Thyroid gland (tissue), 4 donors: ENCODE measurements around the gene FOXK1. TPM values are rescaled to one million over a fixed set of nuclear protein-coding genes. Genes with fewer than 3 reads are reported as not detected.

Source experiments
- DNase-seq, 2 donors: peaks; one replicate each; pipeline ENCODE4 v3.0.0-alpha.2; 2019
- H3K27ac ChIP-seq, 3 donors: fragments of 200-600 bp; sonication (generic); 1 replicate in 2 of 3; 2 replicates in 1 of 3; pipeline ENCODE4 v1.5.1; 2016 to 2019; ENCODE audit warnings: mild to moderate bottlenecking in 1 of 3, moderate library complexity in 1 of 3
- H3K27me3 ChIP-seq: fragments of 200-600 bp; sonication (generic); one replicate; pipeline ENCODE4 v1.5.1; 2019
- H3K36me3 ChIP-seq, 2 donors: fragments of 200-600 bp; sonication (generic); one replicate each; pipeline ENCODE4 v1.5.1; 2016 to 2019
- H3K4me1 ChIP-seq, 2 donors: fragments of 200-600 bp; sonication (generic); one replicate each; pipeline ENCODE4 v1.5.1; 2017 to 2019
- H3K4me3 ChIP-seq, 3 donors: fragments of 200-600 bp; sonication (generic); replicated peaks in 1 of 3; 1 replicate in 2 of 3; 2 replicates in 1 of 3; pipeline ENCODE4 v1.5.1; 2016; ENCODE audit warnings: mild to moderate bottlenecking in 1 of 3
- H3K9me3 ChIP-seq: fragments of 200-600 bp; sonication (generic); one replicate; pipeline ENCODE4 v1.5.1; 2017
- POLR2A ChIP-seq, 2 donors: fragments of 450-650 bp; IDR thresholded peaks; one replicate each; pipeline ENCODE4 v1.6.1; 2017; ENCODE audit warnings: antibody characterized with exemption in 2 of 2, mild to moderate bottlenecking in 2 of 2, moderate library complexity in 1 of 2
- WGBS, 2 donors: methylation state at CpG; one replicate each; pipeline ENCODE4 v1.1.5; 2017; 5-methylcytosine and 5-hydroxymethylcytosine counted together
- intact Hi-C: fragments of 100-400 bp; cut with DNase I; formaldehyde crosslinking; loops from one replicate; pipeline ENCODE4 v1.15.1; 2023
- total RNA-seq, 4 donors: library from RNA; depleted of rRNA; stranded (reverse); fragments of >200 nt; gene quantifications; one replicate each; pipeline ENCODE4 v1.2.3, GENCODE V29; 2016
- TF ChIP-seq, protein P1 (sequence below), 6 experiments: fragments of 200-600 bp in 3 of 6; fragments of 450-650 bp in 3 of 6; sonication (generic) in 3 of 6; IDR thresholded peaks; one replicate each; pipeline ENCODE4 v1.5.1; 2016 to 2019; ENCODE audit warnings: antibody characterized with exemption in 6 of 6, mild to moderate bottlenecking in 2 of 6, inconsistent platforms in 1 of 6, moderate library complexity in 1 of 6

FOXK1 gene
- total RNA-seq, 4 donors from 2014 or later, result 15.0 to 33.0 (median 20.7) TPM

- no peak for TF ChIP-seq POLR2A (IDR thresholded peaks at IDR 0.05)
- TF ChIP-seq, protein P1, sequence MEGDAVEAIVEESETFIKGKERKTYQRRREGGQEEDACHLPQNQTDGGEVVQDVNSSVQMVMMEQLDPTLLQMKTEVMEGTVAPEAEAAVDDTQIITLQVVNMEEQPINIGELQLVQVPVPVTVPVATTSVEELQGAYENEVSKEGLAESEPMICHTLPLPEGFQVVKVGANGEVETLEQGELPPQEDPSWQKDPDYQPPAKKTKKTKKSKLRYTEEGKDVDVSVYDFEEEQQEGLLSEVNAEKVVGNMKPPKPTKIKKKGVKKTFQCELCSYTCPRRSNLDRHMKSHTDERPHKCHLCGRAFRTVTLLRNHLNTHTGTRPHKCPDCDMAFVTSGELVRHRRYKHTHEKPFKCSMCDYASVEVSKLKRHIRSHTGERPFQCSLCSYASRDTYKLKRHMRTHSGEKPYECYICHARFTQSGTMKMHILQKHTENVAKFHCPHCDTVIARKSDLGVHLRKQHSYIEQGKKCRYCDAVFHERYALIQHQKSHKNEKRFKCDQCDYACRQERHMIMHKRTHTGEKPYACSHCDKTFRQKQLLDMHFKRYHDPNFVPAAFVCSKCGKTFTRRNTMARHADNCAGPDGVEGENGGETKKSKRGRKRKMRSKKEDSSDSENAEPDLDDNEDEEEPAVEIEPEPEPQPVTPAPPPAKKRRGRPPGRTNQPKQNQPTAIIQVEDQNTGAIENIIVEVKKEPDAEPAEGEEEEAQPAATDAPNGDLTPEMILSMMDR (IDR thresholded peaks at IDR 0.05), result no peak
- no peaks in the 10 kb centered on the region for H3K9me3 ChIP-seq
- no peak overlapping the region for H3K27ac ChIP-seq
- 91% methylated on average over 12 of the region's 27 CpGs; no CpG with 5 or more reads in 1 of the 2 donors for WGBS, 2 donors
- peaks cover 3 to 15% of the 10 kb centered on the region in 2 donors for H3K4me1 ChIP-seq
- no peak overlapping the region for H3K4me3 ChIP-seq
- intact Hi-C loops, result no loop called here
- no peak for DNase-seq
- H3K36me3 ChIP-seq, result peaks cover 46 to 50% of the 10 kb centered on the region in 2 donors
- H3K27me3 ChIP-seq, result no peaks in the 10 kb centered on the region
Measured at GRCh38 chr7:4781366-4782069, 99.4 kb downstream of the FOXK1 start.

GRCh38 chr7:4782333-4783291, 100.5 kb downstream of the FOXK1 start:
- intact Hi-C loops, result no loop called here
- no peaks in the 10 kb centered on the region for H3K9me3 ChIP-seq
- no peak overlapping the region for H3K27ac ChIP-seq
- H3K4me1 ChIP-seq, result peaks cover 0 to 6% of the 10 kb centered on the region in 2 donors
- WGBS, 2 donors, result 94% methylated on average over 21 to 25 of the region's 36 CpGs
- H3K27me3 ChIP-seq, result no peaks in the 10 kb centered on the region
- peaks cover 57 to 60% of the 10 kb centered on the region in 2 donors for H3K36me3 ChIP-seq
- TF ChIP-seq, protein P1 (IDR thresholded peaks at IDR 0.05), result no peak
- no peak for TF ChIP-seq POLR2A (IDR thresholded peaks at IDR 0.05)
- no peak for DNase-seq
- H3K4me3 ChIP-seq, result no peak overlapping the region

- Histone ChIP-seq H3K36me3 (peaks cover 63 to 66% of the 10 kb centered on the region in 2 donors), H3K4me3 (no peak overlapping the region), H3K27ac (no peak overlapping the region), H3K4me1 (no peaks in the 10 kb centered on the region), H3K9me3 (no peaks in the 10 kb centered on the region), H3K27me3 (no peaks in the 10 kb centered on the region)
- WGBS, 2 donors, result 95% methylated on average over 4 to 16 of the region's 16 CpGs
- no peak for DNase-seq
- intact Hi-C loops, result no loop called here
- no peak for TF ChIP-seq POLR2A (IDR thresholded peaks at IDR 0.05)
- TF ChIP-seq, protein P1 (IDR thresholded peaks at IDR 0.05), result no peak
Measured at GRCh38 chr7:4783292-4783652, 101.2 kb downstream of the FOXK1 start.

DNA sequence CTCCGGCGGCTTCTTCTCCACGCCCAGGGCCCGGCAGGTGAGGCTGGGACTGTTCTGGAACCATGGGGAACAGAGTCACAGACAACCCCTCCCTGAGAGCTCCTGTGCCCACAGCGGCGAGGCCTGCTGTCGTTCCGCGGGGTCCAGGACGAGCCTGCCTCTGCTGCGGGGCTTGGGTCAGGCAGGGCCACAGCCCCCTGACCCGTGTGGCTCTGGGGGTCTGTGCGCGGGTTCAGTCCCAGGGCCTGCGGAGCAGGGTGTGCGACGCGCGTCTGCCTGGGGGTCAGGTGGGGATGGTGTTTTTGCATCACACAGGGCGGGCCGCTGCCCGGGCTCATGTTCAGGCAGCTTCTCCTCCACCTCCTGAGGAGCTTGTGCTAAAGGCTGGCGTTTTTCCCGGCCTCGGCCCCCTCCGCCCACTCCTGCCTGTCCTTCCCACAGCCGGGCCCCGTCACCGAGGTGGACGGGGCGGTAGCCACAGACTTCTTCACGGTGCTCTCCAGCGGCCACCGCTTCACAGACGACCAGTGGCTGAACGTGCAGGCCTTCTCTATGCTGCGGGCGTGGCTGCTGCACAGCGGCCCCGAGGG, 101.8 kb downstream of the FOXK1 start:
- Histone ChIP-seq H3K27ac (no peak overlapping the region), H3K9me3 (no peaks in the 10 kb centered on the region), H3K4me3 (no peak overlapping the region), H3K4me1 (no peaks in the 10 kb centered on the region), H3K36me3 (peaks cover 68 to 72% of the 10 kb centered on the region in 2 donors), H3K27me3 (no peaks in the 10 kb centered on the region)
- 94 to 98% methylated on average over 12 to 38 of the region's 40 CpGs for WGBS, 2 donors
- no peak for TF ChIP-seq POLR2A (IDR thresholded peaks at IDR 0.05)
- TF ChIP-seq, protein P1 (IDR thresholded peaks at IDR 0.05), result no peak
- intact Hi-C loops, result no loop called here
- no peak for DNase-seq
